Right lobe of liver (tissue), 6 donors: ENCODE data around the gene CENPI. TPM values are rescaled to one million over a fixed set of nuclear protein-coding genes. Genes with fewer than 3 reads are reported as not detected.

Experiments
- ATAC-seq, 4 donors: fragments of 200-7000 bp; cut with Tn5 transposase; one replicate each; pipeline ENCODE4 v1.9.1; 2020; ENCODE audit warnings: mild to moderate bottlenecking in 4 of 4, moderate library complexity in 4 of 4
- DNase-seq, 3 donors: peaks; one replicate each; pipeline ENCODE4 v3.0.0-alpha.2; 2020
- H3K27ac ChIP-seq, 3 donors: fragments of 200-600 bp; one replicate each; pipeline ENCODE4 v1.8.0; 2022
- H3K27me3 ChIP-seq, 2 donors: fragments of 200-600 bp; one replicate each; pipeline ENCODE4 v1.8.0; 2022
- H3K36me3 ChIP-seq, 4 donors: fragments of 200-600 bp; sonication (generic) in 1 of 4; one replicate each; pipeline versions ENCODE4 v1.5.1 to v1.8.0; 2017 to 2022; ENCODE audit warnings: control low read depth in 1 of 4
- H3K4me1 ChIP-seq, 4 donors: fragments of 200-600 bp; sonication (generic) in 1 of 4; one replicate each; pipeline versions ENCODE4 v1.5.1 to v1.8.0; 2017 to 2022; ENCODE audit warnings: control low read depth in 1 of 4
- H3K4me3 ChIP-seq, 3 donors: fragments of 200-600 bp; one replicate each; pipeline ENCODE4 v1.8.0; 2022
- H3K9me3 ChIP-seq, 4 donors: fragments of 200-600 bp; sonication (generic) in 1 of 4; one replicate each; pipeline versions ENCODE4 v1.5.1 to v1.8.0; 2017 to 2022; ENCODE audit warnings: control low read depth in 1 of 4
- CTCF ChIP-seq, 4 donors: fragments of 200-600 bp in 3 of 4; fragments of 450-650 bp in 1 of 4; IDR thresholded peaks; one replicate each; pipeline versions ENCODE4 v1.5.1 to v1.8.0; 2016 to 2022; ENCODE audit warnings: antibody characterized with exemption in 4 of 4, mild to moderate bottlenecking in 2 of 4
- POLR2A ChIP-seq: fragments of 450-650 bp; IDR thresholded peaks from one replicate; pipeline ENCODE4 v1.6.1; 2017; ENCODE audit warnings: antibody characterized with exemption, mild to moderate bottlenecking
- WGBS: methylation state at CpG from one replicate; pipeline ENCODE4 v1.1.6; 2018; ENCODE audit warnings: low coverage, low lambda C conversion rate; ENCODE audit not compliant: insufficient coverage; ENCODE audit errors: missing lambda C conversion rate; 5-methylcytosine and 5-hydroxymethylcytosine counted together
- intact Hi-C, 2 donors: fragments of 100-400 bp; cut with DNase I; formaldehyde crosslinking; loops; one replicate each; pipeline versions ENCODE4 v1.11.2 to v1.14.1; 2022
- total RNA-seq, 6 experiments: library from RNA; depleted of rRNA in 2 of 6; stranded (reverse); fragments of >200 nt in 2 of 6; fragmentation: NEBNext Ultra II Directional in 3 of 6; extraction: Animal tissue kit (Norgen Biotek cat#: 25700) in 3 of 6; gene quantifications; one replicate each; pipeline versions ENCODE4 v1.1.0 to v1.2.4, GENCODE V29; 2016 to 2023
- donor health status: DM: no; HTN: yes; CAD: no.
- donor health status: DM: no; HTN: no; CAD: no.
- donor health status: DM: no; HTN: no; CAD: no.
- donor health status: DM: no; HTN: yes; CAD: no.
- donor health status: DM: no; HTN: yes; CAD: no.

CENPI gene
- total RNA-seq, 6 experiments from 2014 or later = 0.13 to 1.3 (median 0.54) TPM

- H3K4me3 ChIP-seq = no peak overlapping the region
- WGBS = 32% methylated on average over 8 of the region's 8 CpGs
- intact Hi-C loops = no loop called here
Observed at GRCh38 chrX:101079736-101080270, 18.2 kb upstream of the CENPI start.

GRCh38 chrX:101080326-101081124, 17.5 kb upstream of the CENPI start:
- WGBS = 44% methylated on average over 2 of the region's 3 CpGs
- H3K4me1 ChIP-seq = no peaks in the 10 kb centered on the region
- DNase-seq = no peak
- no peaks in the 10 kb centered on the region for H3K36me3 ChIP-seq
- peaks cover 0 to 4% of the 10 kb centered on the region in 2 donors for H3K27me3 ChIP-seq
- no peak overlapping the region for H3K4me3 ChIP-seq
- no peak for ATAC-seq
- intact Hi-C loops = no loop called here
- no peak overlapping the region for H3K27ac ChIP-seq
- H3K9me3 ChIP-seq = no peaks in the 10 kb centered on the region
- TF ChIP-seq POLR2A (no peak), CTCF (IDR thresholded peaks at IDR 0.05) (no peak)

More at GRCh38 chrX:101079736-101080270, 18.2 kb upstream of the CENPI start:
- no peaks in the 10 kb centered on the region for H3K9me3 ChIP-seq
- ATAC-seq (no peak), DNase-seq (no peak)
- no peaks in the 10 kb centered on the region for H3K36me3 ChIP-seq
- TF ChIP-seq POLR2A (no peak), CTCF (IDR thresholded peaks at IDR 0.05) (no peak)
- H3K27me3 ChIP-seq = no peaks in the 10 kb centered on the region
- H3K27ac ChIP-seq = no peak overlapping the region
- H3K4me1 ChIP-seq = no peaks in the 10 kb centered on the region

- 34% methylated on average over 2 of the region's 3 CpGs for WGBS
- H3K9me3 ChIP-seq = no peaks in the 10 kb centered on the region
- intact Hi-C loops = no loop called here
- TF ChIP-seq POLR2A = no peak
- no peak for TF ChIP-seq CTCF (IDR thresholded peaks at IDR 0.05)
- no peak overlapping the region for H3K27ac ChIP-seq
- ATAC-seq (no peak), DNase-seq (no peak)
- H3K36me3 ChIP-seq = no peaks in the 10 kb centered on the region
- peaks cover 0 to 10% of the 10 kb centered on the region in 2 donors for H3K27me3 ChIP-seq
- no peak overlapping the region for H3K4me3 ChIP-seq
- no peaks in the 10 kb centered on the region for H3K4me1 ChIP-seq
Observed at GRCh38 chrX:101081231-101081630, 16.8 kb upstream of the CENPI start.

- no peak for TF ChIP-seq POLR2A
- no peak for TF ChIP-seq CTCF (IDR thresholded peaks at IDR 0.05)
- Histone ChIP-seq H3K36me3 (no peaks in the 10 kb centered on the region), H3K4me1 (no peaks in the 10 kb centered on the region), H3K9me3 (no peaks in the 10 kb centered on the region), H3K27ac (no peak overlapping the region), H3K4me3 (no peak overlapping the region), H3K27me3 (no peaks in the 10 kb centered on the region)
- ATAC-seq = no peak
- intact Hi-C loops = no loop called here
- no peak for DNase-seq
- 81% methylated on average over 1 of the region's 1 CpG for WGBS
Observed at GRCh38 chrX:101091817-101092216, 6.2 kb upstream of the CENPI start.
